ENCODE measurements around the gene TMEM218.
"Not testable (repeated sequence)": the region's sequence is repeated elsewhere in the genome, so short reads cannot be mapped to it uniquely, and the experiment has no call there.

Gene TMEM218

DNA sequence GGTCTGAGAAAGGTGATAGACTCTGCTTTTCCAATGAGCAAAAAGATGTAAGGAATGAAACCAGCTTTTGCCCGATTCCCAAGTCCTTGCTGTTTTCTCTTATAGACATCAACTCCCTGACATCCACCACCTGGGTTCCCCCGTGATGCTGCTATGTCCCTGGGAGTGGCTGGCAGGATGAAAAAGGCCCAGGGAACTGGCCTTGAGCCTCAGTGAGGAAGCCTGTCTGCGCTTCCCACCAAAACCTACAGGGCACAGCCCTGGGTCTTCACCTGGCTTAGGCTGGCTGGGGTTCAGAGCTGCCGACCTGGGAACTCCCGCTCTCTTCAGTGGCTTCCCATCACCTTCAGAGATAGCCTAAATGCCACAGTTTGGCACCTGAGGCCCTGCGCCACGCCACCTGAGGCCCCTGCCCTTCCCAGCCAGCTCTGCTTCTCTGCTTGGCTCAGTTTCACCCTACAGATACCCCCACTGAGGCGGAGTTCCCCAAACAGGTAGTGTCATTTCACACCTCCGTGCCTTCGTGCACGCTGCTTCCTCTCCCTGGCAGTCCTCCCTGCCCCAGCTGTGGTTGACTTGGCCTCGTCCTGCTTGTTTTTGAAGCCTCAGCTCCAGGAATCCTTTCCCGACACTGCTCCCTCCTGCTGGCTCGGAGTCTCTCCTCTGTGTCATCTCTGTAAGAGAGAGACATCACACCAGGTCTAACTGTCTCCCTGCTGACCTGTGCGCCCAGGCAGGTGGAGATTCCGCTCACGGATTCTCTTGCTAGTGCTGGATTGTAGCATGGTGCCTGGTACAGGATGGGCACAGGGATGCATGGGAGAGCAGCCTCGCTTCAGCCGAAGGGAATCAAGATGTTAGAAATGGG is 37.6 kb downstream of the TMEM218 start:
- DNase-seq = no peak

DNA sequence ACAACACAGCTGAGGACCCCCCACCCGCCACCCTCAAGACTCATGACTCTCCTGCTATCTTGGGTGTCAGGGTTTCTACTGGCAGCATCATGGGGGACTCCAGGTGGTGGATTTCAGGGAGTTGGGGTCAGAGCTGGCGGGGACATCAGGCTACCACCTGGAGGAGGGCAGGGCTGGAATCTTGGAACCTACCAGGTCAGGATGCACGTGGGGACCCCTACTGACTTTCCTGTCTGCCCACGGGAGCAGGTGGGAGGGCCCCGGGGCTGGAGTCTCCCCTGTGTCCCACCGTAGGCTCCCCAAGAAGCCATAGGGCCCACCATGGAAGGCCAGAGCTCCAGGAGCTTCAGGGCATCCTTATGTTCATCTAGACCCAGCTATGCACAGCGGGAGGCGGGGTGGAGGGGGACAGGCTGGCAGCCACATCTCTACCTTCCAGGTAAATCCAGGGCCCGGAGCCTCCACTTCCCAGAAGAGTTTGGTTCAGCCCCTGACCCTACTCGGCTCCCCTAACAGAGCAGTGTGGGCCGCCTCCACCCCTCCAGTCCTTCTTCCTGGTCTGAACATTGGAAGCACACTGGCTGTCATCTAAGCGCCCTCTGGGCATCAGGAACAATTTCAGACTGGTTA is 38.4 kb downstream of the TMEM218 start:
- no peak for DNase-seq

DNA sequence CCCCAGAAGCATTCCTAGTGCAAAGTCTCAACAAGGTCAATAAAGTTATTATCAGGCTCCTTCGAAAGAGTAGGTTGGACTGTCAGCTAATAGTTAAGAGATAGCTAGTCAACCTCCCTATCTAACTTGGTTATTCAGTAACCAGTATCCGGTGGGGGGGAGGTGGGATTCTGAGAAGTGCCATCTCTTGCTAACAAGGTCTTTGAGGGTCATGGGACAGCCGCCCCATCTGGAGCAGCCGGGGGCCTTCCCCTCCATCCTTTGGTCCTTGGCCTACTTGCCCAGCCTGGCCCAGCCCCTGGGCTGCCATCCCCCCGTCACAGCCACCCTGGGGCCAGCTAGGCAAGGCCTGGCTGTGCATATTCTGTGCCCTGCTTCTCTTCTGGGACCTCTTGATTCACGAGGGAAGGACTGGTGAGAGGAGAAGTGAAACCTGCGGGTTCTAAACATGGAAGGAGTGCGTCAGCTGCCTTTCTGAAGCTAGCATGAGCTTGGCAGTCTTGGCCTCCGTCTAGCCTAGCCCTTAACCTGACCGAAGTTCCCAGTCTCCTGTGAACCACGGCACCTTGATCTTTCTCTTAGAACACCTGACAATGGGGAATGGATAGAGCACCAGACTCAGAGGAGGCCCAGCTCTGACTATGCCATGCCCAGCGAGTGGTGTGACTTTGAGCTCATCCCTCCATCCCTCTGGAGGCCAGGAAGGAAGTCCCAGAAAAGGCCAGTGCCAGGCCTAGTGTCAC is 39.0 kb downstream of the TMEM218 start:
- no peak for DNase-seq

DNA sequence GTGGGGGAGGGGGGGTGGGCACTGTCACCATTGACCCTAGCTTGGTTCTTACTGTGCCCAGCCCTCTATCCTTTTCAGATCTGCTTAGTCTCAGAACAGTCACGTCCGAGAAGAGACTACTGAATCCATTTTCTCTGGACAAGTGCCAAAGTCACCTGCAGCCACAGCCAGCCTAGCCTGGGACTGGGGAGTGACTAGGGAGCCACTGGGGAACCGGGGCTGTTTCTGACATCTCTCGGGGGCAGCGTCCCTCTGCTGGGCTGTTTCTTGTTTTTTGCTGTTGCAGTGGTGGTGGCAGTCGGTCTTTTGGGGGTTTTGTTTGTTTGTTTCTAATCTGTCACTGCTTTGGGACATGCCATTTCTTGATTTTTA is 39.6 kb downstream of the TMEM218 start:
- no peak for DNase-seq

DNA sequence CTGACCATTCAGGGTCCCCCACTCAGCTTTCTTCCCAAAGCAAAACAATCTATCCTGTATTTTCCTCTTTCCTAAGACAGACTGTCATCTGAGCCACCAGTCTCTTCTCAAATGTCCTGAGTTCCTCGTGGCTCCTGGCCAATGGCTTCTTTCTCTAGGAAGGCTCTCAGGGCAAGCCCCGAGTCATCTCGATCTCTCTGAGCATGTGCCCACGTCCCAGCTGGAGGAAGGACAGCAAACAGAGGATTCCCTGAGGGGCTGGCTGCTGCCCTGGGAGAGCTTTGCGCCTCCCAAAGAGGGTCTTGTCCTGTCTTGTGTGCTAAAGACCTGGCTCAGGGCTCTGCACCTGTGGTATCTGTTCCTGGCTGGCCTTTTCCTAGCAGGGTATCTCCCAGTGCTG is 40.0 kb downstream of the TMEM218 start:
- DNase-seq = no peak

DNA sequence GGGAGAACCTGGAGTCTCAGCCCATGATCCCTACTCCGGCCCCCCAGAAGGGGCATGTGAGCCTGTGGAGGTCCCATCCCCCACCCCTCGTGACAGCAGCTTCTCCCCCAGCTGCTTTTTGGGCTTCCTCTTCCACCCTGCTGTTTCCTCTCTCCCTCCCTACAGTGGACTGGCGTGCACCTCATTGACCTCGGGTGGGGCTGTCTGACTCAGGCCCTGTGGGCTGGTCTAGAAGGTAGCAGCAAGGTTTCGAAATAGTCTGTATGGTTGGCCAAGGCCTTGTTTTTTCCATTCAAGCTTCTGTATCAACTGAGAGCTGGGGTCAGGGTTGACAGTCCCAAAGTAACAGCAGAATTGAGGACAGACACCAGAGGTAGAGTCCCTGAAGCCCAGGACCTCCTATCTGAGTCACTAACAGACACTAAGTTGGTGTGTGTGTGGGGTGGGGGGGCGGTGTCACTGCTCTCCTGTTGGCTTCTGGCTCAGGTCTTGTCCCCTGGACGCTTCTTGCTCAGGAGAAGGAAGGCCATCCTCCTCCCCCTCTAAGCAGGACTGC is 40.6 kb downstream of the TMEM218 start:
- peak; percentile 28 for DNase-seq

- DNase-seq = peak; percentile 24
Observed at GRCh38 chr11:125069796-125070195, 41.6 kb downstream of the TMEM218 start.

- DNase-seq = no peak
Observed at GRCh38 chr11:125069008-125069407, 42.4 kb downstream of the TMEM218 start.

GRCh38 chr11:125068368-125068767 is 43.1 kb downstream of the TMEM218 start:
- DNase-seq = no peak

DNA sequence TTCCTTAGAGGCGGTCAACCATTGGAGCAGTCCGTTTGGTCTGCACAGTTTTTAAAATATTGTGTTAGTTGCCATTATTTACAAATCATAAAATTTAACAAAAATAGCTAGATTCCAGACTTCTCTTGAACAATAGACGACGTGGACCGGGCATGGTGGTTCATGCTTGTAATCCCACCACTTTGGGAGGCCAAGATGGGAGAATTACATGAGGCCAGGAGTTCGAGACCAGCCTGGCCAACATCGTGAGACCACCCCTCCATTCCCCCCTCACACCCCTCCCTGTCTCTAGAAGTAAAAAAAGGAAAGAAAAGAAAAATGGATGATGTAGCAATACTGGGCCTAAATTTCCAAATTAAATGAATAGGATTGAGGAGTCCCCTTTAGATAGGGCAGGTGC is 47.4 kb downstream of the TMEM218 start:
- DNase-seq = no peak

DNA sequence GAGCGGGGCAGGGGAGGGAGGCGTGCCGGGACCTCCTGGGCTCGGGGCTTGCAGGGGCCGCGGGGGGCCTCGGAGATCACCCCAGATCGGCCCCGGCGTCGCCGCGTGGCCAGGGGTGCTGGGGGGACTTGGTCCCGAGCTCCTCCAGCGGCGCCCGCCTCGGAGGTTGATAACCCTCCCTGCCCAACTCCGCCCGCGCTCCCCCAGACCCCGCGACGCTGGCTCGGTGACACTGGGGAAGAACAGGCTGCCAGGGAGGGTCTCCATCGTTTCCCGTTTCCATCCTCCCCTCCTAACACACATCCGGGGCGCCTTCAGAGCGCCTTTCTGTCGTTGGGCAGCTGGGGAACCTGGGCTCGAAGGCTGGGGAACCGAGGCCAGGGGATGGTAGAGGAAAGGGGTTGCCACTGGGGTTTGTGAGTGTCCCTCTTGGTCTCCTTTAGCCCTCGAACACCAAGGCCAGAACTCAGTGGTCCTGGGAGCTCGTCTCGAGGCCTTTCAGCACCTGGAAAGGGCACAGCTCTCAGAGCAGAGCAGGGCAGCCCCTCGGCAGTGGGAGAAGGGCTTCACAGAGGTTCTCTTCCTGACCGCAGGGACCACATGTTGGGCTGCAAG is 47.9 kb downstream of the TMEM218 start:
- no peak for DNase-seq

- DNase-seq = peak; percentile 52
Observed at GRCh38 chr11:125062931-125063428, 48.4 kb downstream of the TMEM218 start, which contains the start of gene SLC37A2. SLC37A2 (plus strand) TSS chr11:125063305; CDS start chr11:125063368, 63 bp downstream.

- DNase-seq = no peak
Observed at GRCh38 chr11:125062218-125062930, 49.1 kb downstream of the TMEM218 start.

- DNase-seq = no peak
Observed at GRCh38 chr11:125061281-125061680, 50.1 kb downstream of the TMEM218 start.

DNA sequence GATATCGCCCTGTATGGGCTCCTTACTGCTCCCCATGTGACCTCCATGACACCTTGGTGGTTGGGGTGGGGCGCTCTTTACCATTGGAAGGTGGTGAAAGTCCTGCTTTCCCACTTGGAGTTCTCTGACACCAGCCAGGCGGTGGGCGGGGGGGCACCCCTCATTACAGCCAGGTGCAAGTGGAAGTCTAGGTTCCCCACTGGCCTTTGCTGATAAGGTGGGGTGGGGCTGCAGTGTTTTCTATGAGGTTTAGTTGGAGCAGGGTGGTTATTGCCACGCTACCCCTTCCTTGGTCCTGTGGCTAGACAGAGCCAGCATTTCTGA is 53.8 kb downstream of the TMEM218 start:
- no peak for DNase-seq

- DNase-seq = no peak
Observed at GRCh38 chr11:125056931-125057692, 54.3 kb downstream of the TMEM218 start.

DNA sequence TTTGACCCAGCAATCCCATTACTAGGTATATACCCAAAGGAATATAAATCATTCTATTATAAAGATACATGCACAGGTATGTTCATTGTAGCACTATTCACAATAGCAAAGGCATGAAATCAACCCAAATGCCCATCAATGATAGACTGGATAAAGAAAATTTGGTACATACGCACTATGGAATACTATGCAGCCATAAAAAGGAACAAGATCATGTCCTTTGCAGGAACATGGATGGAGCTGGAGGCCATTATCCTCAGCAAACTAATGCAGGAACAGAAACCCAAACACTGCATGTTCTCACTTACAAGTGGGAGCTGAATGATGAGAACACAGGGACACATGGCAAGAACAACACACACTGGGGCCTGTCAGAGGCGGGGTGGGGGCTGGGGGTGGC is 55.3 kb downstream of the TMEM218 start:
- DNase-seq = not testable (repeated sequence)

GRCh38 chr11:125055107-125055715 is 56.2 kb downstream of the TMEM218 start:
- DNase-seq = no peak

GRCh38 chr11:125053167-125053566 is 58.3 kb downstream of the TMEM218 start:
- DNase-seq = no peak

DNA sequence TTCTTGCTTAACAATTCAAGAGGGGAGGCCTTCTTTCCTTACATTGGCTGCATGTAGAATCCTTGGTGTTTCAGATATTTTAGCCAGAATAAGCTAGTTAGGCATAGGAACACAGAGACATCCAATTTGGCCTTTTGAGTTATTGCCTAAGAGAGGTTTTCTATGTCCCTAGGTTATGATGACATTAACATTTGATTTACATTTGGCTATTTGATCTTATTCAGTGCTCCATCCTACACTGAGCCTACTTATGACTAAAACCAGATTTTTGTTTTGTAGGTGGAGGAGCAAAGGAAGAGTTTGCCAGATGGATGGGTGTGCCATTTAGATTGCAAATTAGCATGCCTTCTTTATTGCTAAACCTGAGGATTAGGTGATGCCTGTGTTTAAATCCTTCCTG is 59.4 kb downstream of the TMEM218 start:
- no peak for DNase-seq
